Measurements from ENCODE around the gene VGLL4.

The VGLL4 gene

DNA sequence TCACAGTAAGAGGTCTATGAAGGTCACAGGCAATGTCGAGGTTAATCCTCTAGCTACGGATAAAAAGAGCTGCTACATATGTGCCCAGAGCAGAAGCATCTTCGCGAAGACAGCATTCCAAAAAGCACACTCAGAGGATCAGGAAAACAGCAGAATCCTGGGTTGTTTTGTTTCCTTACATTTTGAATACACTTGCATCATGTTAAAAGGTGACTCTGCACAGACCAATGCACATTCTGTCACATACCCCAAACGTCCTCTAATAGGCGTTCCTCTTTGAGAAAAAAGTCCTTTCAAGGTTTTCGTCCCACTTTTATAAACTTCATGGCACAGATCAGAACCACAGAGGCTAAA, 52.7 kb downstream of the VGLL4 start:
- Histone ChIP-seq H3K79me2 (ENCODE audit: insufficient read depth, low read depth) (no peaks in the 10 kb centered on the region), H2AFZ (ENCODE audit: low read depth) (no peak overlapping the region), H3K27ac (no peak overlapping the region), H3K4me1 (ENCODE audit: low read depth, poor library complexity, severe bottlenecking) (no peaks in the 10 kb centered on the region), H3K36me3 (ENCODE audit: insufficient read depth) (no peaks in the 10 kb centered on the region), H4K20me1 (ENCODE audit: insufficient read depth) (no peaks in the 10 kb centered on the region), H3K27me3 (ENCODE audit: insufficient read depth, low read depth) (no peaks in the 10 kb centered on the region), H3K4me2 (no peak overlapping the region), H3K9ac (no peak overlapping the region), H3K4me3 (IDR thresholded peaks at IDR 0.05; ENCODE audit: insufficient read depth, low read depth, low read length) (no peak overlapping the region)
- TF ChIP-seq, protein P1, sequence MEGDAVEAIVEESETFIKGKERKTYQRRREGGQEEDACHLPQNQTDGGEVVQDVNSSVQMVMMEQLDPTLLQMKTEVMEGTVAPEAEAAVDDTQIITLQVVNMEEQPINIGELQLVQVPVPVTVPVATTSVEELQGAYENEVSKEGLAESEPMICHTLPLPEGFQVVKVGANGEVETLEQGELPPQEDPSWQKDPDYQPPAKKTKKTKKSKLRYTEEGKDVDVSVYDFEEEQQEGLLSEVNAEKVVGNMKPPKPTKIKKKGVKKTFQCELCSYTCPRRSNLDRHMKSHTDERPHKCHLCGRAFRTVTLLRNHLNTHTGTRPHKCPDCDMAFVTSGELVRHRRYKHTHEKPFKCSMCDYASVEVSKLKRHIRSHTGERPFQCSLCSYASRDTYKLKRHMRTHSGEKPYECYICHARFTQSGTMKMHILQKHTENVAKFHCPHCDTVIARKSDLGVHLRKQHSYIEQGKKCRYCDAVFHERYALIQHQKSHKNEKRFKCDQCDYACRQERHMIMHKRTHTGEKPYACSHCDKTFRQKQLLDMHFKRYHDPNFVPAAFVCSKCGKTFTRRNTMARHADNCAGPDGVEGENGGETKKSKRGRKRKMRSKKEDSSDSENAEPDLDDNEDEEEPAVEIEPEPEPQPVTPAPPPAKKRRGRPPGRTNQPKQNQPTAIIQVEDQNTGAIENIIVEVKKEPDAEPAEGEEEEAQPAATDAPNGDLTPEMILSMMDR (conservative IDR thresholded peaks at IDR 0.05; ENCODE audit: low read depth, low read length) = no peak

DNA sequence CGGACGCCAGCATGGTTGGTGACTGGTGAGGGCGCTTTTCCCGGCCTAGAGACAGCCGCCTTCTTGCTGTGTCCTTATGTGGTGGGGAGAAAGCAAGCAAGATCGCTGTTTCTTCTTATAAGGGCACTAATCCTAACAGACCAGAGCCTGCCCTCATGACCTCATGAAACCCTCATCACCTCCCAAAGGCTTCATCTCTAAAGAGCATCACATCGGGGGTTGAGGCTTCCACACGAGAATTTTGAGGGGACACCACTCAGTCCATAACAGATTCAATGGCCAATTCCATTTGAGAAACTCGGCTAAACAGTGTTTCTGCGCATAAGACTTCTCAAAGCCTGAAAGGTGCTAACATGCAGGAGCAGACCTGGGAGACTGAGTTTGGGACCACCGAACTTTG, 54.0 kb downstream of the VGLL4 start:
- TF ChIP-seq, protein P1 (conservative IDR thresholded peaks at IDR 0.05; ENCODE audit: low read depth, low read length) = no peak
- Histone ChIP-seq H3K9ac (no peak overlapping the region), H2AFZ (ENCODE audit: low read depth) (no peak overlapping the region), H3K27ac (no peak overlapping the region), H3K4me3 (IDR thresholded peaks at IDR 0.05; ENCODE audit: insufficient read depth, low read depth, low read length) (no peak overlapping the region), H3K4me1 (ENCODE audit: low read depth, poor library complexity, severe bottlenecking) (no peaks in the 10 kb centered on the region), H4K20me1 (ENCODE audit: insufficient read depth) (no peaks in the 10 kb centered on the region), H3K79me2 (ENCODE audit: insufficient read depth, low read depth) (no peaks in the 10 kb centered on the region), H3K4me2 (no peak overlapping the region), H3K36me3 (ENCODE audit: insufficient read depth) (no peaks in the 10 kb centered on the region), H3K27me3 (ENCODE audit: insufficient read depth, low read depth) (no peaks in the 10 kb centered on the region)

DNA sequence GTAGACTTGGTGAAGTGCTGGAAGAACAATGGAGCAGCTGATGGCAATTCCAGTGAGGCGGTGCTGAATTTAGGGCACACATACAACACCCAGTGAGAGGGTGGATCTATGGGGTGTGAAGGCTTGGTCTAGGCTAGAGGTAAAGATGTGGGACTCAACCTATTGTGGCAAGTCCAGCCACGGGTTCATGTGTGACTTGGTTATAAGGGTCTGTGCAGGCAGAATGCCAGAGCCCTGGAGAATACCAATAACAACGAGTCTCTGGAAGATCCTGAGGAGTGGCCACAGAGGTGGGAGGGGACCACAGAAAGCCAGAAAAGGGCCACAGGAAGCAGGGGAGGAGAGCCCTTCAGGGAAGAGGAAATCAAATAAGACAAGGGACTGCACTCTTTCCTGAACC, 55.0 kb downstream of the VGLL4 start:
- Histone ChIP-seq H3K9ac (no peak overlapping the region), H3K4me3 (IDR thresholded peaks at IDR 0.05; ENCODE audit: insufficient read depth, low read depth, low read length) (no peak overlapping the region), H4K20me1 (ENCODE audit: insufficient read depth) (no peaks in the 10 kb centered on the region)

DNA sequence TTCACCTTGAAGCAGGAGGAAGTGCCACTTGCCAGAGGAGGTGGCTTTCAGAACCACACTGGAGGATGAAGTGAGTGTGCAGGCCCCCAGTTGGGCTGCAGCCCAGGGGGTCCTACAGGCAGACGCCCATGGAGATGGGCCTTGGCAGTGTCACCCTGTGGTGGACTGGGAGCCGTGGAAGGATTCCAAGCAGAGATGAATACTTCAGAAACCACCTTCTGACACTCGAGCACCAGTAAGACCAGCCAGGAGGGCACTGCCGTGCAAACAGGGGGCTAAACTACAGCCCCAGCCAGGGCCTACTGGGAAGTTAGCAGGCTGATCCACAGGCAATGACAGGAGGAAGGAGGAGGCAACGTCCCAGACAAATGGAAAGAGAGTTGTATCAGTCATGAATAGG, 55.4 kb downstream of the VGLL4 start:
- TF ChIP-seq, protein P1 (conservative IDR thresholded peaks at IDR 0.05; ENCODE audit: low read depth, low read length) = no peak
- H3K79me2 ChIP-seq (ENCODE audit: insufficient read depth, low read depth) = no peaks in the 10 kb centered on the region
- no peaks in the 10 kb centered on the region for H3K4me1 ChIP-seq (ENCODE audit: low read depth, poor library complexity, severe bottlenecking)
- H3K36me3 ChIP-seq (ENCODE audit: insufficient read depth) = no peaks in the 10 kb centered on the region
- no peaks in the 10 kb centered on the region for H3K27me3 ChIP-seq (ENCODE audit: insufficient read depth, low read depth)
- no peak overlapping the region for H2AFZ ChIP-seq (ENCODE audit: low read depth)
- H3K4me3 ChIP-seq (IDR thresholded peaks at IDR 0.05; ENCODE audit: insufficient read depth, low read depth, low read length) = no peak overlapping the region
- H3K4me2 ChIP-seq = no peak overlapping the region
- no peak overlapping the region for H3K9ac ChIP-seq
- no peak overlapping the region for H3K27ac ChIP-seq
- H4K20me1 ChIP-seq (ENCODE audit: insufficient read depth) = no peaks in the 10 kb centered on the region

More for the DNA sequence above, 55.0 kb downstream of the VGLL4 start:
- H3K4me2 ChIP-seq = no peak overlapping the region
- H2AFZ ChIP-seq (ENCODE audit: low read depth) = no peak overlapping the region
- no peaks in the 10 kb centered on the region for H3K79me2 ChIP-seq (ENCODE audit: insufficient read depth, low read depth)
- TF ChIP-seq, protein P1 (conservative IDR thresholded peaks at IDR 0.05; ENCODE audit: low read depth, low read length) = no peak
- H3K27me3 ChIP-seq (ENCODE audit: insufficient read depth, low read depth) = no peaks in the 10 kb centered on the region
- no peak overlapping the region for H3K27ac ChIP-seq
- no peaks in the 10 kb centered on the region for H3K36me3 ChIP-seq (ENCODE audit: insufficient read depth)
- H3K4me1 ChIP-seq (ENCODE audit: low read depth, poor library complexity, severe bottlenecking) = no peaks in the 10 kb centered on the region

DNA sequence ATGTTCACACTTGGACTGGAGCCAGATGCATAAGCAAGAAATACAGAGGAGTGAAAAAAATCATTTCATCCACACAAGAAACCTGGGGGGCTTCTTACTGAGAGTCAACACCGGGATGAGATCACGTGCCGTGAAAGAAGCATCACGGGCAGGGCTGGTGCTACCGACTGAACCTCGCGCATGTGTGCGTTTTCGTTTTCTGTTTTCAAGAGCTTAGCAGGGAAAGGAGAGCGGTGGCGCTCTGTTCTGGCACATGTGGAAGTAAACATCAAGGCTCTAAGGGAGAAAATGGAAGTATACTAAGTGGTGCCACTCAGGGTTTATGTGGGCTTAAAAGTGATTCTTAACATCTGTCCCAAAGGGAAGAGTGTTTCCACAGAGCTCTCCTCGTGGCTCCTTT, 55.9 kb downstream of the VGLL4 start:
- H3K4me1 ChIP-seq (ENCODE audit: low read depth, poor library complexity, severe bottlenecking) = no peaks in the 10 kb centered on the region
- TF ChIP-seq, protein P1 (conservative IDR thresholded peaks at IDR 0.05; ENCODE audit: low read depth, low read length) = no peak
- H3K9ac ChIP-seq = no peak overlapping the region
- no peak overlapping the region for H3K4me3 ChIP-seq (IDR thresholded peaks at IDR 0.05; ENCODE audit: insufficient read depth, low read depth, low read length)
- H3K36me3 ChIP-seq (ENCODE audit: insufficient read depth) = no peaks in the 10 kb centered on the region
- H3K79me2 ChIP-seq (ENCODE audit: insufficient read depth, low read depth) = no peaks in the 10 kb centered on the region
- H2AFZ ChIP-seq (ENCODE audit: low read depth) = no peak overlapping the region
- no peaks in the 10 kb centered on the region for H4K20me1 ChIP-seq (ENCODE audit: insufficient read depth)
- H3K27me3 ChIP-seq (ENCODE audit: insufficient read depth, low read depth) = no peaks in the 10 kb centered on the region
- no peak overlapping the region for H3K27ac ChIP-seq
- H3K4me2 ChIP-seq = no peak overlapping the region

All from KMS-11 (cell line).